Measurements from ENCODE around the gene RASL11B.

DNA sequence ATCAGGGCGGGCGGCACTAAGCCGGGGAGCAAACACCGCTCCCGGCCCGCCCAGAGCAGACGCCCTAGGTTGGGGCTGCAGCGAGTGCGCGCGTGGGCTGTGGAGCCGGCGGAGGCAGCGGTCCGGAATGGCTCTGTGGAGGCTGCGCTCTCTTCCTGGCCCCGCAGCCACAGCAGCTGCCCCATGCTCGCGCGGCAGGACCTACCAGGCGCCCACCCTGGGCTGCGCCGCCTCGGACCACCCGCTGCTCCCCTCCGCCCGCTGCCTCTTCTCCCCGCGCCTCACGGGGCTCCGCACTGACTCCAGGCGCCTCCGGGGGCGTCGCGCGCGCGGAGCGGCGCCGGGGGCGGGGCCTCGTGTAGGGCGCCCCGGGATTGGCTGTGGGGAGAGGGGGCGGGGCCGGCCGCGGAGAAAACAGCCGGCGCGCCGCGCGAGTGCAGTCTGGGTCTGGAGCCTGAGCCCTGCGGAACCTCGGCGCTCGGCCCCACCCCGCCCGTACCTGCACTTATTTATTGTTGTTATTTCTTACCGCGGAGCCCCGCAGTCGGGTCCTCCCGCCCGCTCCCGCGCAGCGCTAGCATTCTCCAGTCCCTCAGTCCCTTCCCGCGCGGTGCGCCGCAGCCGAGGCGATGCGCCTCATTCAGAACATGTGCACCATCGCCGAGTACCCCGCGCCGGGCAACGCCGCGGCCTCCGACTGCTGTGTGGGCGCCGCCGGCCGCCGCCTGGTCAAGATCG is at the start of gene RASL11B:
- TF ChIP-seq POLR2A (IDR thresholded peaks at IDR 0.05), result peak in 1 of 2 donors; percentile 72
- TF ChIP-seq, protein P1, sequence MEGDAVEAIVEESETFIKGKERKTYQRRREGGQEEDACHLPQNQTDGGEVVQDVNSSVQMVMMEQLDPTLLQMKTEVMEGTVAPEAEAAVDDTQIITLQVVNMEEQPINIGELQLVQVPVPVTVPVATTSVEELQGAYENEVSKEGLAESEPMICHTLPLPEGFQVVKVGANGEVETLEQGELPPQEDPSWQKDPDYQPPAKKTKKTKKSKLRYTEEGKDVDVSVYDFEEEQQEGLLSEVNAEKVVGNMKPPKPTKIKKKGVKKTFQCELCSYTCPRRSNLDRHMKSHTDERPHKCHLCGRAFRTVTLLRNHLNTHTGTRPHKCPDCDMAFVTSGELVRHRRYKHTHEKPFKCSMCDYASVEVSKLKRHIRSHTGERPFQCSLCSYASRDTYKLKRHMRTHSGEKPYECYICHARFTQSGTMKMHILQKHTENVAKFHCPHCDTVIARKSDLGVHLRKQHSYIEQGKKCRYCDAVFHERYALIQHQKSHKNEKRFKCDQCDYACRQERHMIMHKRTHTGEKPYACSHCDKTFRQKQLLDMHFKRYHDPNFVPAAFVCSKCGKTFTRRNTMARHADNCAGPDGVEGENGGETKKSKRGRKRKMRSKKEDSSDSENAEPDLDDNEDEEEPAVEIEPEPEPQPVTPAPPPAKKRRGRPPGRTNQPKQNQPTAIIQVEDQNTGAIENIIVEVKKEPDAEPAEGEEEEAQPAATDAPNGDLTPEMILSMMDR (IDR thresholded peaks at IDR 0.05), result peak in 3 of 6 experiments; percentile 17 to 50 (median 36)

All from adrenal gland (tissue), 5 donors.